Lung (tissue), 16 donors: ENCODE data around the gene VARS2. TPM values are rescaled to one million over a fixed set of nuclear protein-coding genes. Genes with fewer than 3 reads are reported as not detected.
"Not testable (repeated sequence)": the region's sequence is repeated elsewhere in the genome, so short reads cannot be mapped to it uniquely, and the experiment has no call there.

Experiments
- ATAC-seq: fragments of 200-7000 bp; cut with Tn5 transposase; one replicate; pipeline ENCODE4 v1.9.1; 2020; ENCODE audit warnings: moderate number of reproducible peaks; ENCODE audit not compliant: insufficient read depth, low FRiP score
- DNase-seq, 3 donors: peaks; one replicate each; pipeline ENCODE4 v3.0.0-alpha.2; 2013 to 2017
- H3K27ac ChIP-seq, 2 donors: one replicate each; pipeline ENCODE4 v1.5.1; 2013; ENCODE audit warnings: mild to moderate bottlenecking in 2 of 2, moderate library complexity in 2 of 2, control low read depth in 1 of 2, inconsistent platforms in 1 of 2, low read depth in 1 of 2, low read length in 1 of 2
- H3K27me3 ChIP-seq, 3 donors: one replicate each; pipeline ENCODE4 v1.5.1; 2013; ENCODE audit warnings: low read length in 2 of 3; ENCODE audit not compliant: control insufficient read depth in 3 of 3, insufficient read depth in 3 of 3
- H3K36me3 ChIP-seq, 4 donors: one replicate each; pipeline ENCODE4 v1.5.1; 2013; ENCODE audit warnings: low read length in 4 of 4, mild to moderate bottlenecking in 1 of 4, moderate library complexity in 1 of 4; ENCODE audit not compliant: control insufficient read depth in 4 of 4, insufficient read depth in 4 of 4
- H3K4me1 ChIP-seq, 5 donors: one replicate each; pipeline ENCODE4 v1.5.1; 2013; ENCODE audit warnings: low read length in 5 of 5, mild to moderate bottlenecking in 2 of 5, moderate library complexity in 1 of 5; ENCODE audit not compliant: control insufficient read depth in 5 of 5, insufficient read depth in 5 of 5
- H3K4me3 ChIP-seq: one replicate; pipeline ENCODE4 v1.5.1; 2013; ENCODE audit warnings: mild to moderate bottlenecking, control low read depth, moderate library complexity
- H3K9ac ChIP-seq, 2 donors: one replicate each; pipeline ENCODE4 v1.5.1; 2013; ENCODE audit warnings: low read length in 2 of 2, control low read depth in 1 of 2; ENCODE audit not compliant: insufficient read depth in 1 of 2
- H3K9me3 ChIP-seq, 4 donors: one replicate each; pipeline ENCODE4 v1.5.1; 2013; ENCODE audit warnings: low read length in 3 of 4, mild to moderate bottlenecking in 1 of 4, moderate library complexity in 1 of 4; ENCODE audit not compliant: control insufficient read depth in 4 of 4, insufficient read depth in 3 of 4
- WGBS, 2 donors: extraction: QIAGEN DNeasy Blood & Tissue Kit; methylation state at CpG; one replicate each; pipeline ENCODE4 v1.1.7; 2013; 5-methylcytosine and 5-hydroxymethylcytosine counted together
- long read RNA-seq, 5 donors: transcript quantifications; one replicate each; lab custom pipeline, GENCODE V29; 2026
- polyA plus RNA-seq, 2 donors: library from polyadenylated mRNA; stranded (reverse); fragments of 200-250 nt; gene quantifications; one replicate each; pipeline ENCODE4 v1.2.1, GENCODE V29; 2013
- total RNA-seq, 2 donors: library from RNA; depleted of rRNA in 1 of 2; stranded (reverse); fragments of >200 nt in 1 of 2; gene quantifications; one replicate each; pipeline ENCODE4 v1.2.1, GENCODE V29; 2014 to 2021
- TF ChIP-seq, protein P1 (sequence below): IDR thresholded peaks from 2 replicates; pipeline ENCODE4 v1.5.1; 2012; ENCODE audit warnings: mild to moderate bottlenecking; ENCODE audit errors: control extremely low read depth, extremely low read depth
- donor health status: control.
- donor health status: control.
- donor health status: Bipolar disorder and iron deficiency.
- donor health status: healthy.
- donor health status: DM: yes; HTN: yes; CAD: no.

VARS2 gene
- 10 to 100 TPM; 17.4 to 32.2 TPM for total RNA-seq
- polyA plus RNA-seq = 10 to 100 TPM; 18.8 to 38.4 TPM
- long read RNA-seq, donor 1, partial matches to known transcripts = 9 of 9 reads
- long read RNA-seq, donor 1, other reads (novel, unspliced or antisense) = 0 of 9 reads
- long read RNA-seq, donor 2 = 0 reads
- long read RNA-seq, donor 3, full-length matches to known transcripts = 1 of 7 reads
- long read RNA-seq, donor 3, partial matches to known transcripts = 6 of 7 reads
- long read RNA-seq, donor 3, other reads (novel, unspliced or antisense) = 0 of 7 reads
- long read RNA-seq, donor 4, partial matches to known transcripts = 11 of 11 reads
- long read RNA-seq, donor 4, other reads (novel, unspliced or antisense) = 0 of 11 reads
- long read RNA-seq, donor 5, partial matches to known transcripts = 0 of 1 reads
- long read RNA-seq, donor 5, other reads (novel, unspliced or antisense) = 0 of 1 reads

DNA sequence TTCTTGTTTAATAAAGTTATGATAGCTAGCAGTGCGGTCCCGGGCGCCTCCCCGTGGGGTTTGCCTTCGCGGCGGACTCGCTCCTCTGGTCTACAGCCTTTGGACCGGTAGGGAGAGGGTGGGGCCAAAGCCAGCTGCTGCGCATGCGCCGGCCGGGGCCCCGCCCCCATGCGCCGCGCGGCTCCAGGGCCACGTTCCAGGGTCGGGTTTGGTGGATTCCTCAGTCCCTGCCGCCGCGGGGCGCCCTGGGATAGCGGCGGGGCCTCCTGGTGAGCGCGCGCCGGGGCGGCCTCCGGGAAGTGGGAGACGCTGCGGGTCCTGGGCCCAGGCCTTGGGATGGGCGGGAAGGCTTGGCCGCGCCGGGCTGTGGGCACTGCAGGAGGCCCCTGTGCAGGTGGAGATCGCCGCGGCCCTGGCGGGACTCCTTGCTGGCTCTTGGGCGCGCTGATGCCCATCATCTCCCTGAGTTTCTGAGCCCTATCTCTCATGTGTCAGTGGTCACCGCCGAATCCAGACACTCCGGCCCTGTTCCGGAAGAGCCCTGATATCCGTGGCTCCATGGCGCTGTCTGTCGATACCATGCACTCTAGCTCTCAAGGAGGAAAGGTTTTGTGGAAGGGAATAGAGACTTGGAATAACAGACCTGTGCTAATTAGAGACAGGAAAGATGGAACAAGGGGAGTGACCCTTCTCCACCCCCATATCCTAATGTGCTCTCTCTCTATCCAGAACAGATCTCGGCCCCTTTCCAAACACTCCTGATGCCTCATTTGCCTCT lies at the start of gene VARS2:
TSS of gene VARS2 (plus strand) at position 163 of the 778 bp plus-strand sequence. CDS start at position 762, 599 bp downstream.
- peak within 1 kb of the TSS; percentile 57 for H3K4me3 ChIP-seq
- TF ChIP-seq, protein P1, sequence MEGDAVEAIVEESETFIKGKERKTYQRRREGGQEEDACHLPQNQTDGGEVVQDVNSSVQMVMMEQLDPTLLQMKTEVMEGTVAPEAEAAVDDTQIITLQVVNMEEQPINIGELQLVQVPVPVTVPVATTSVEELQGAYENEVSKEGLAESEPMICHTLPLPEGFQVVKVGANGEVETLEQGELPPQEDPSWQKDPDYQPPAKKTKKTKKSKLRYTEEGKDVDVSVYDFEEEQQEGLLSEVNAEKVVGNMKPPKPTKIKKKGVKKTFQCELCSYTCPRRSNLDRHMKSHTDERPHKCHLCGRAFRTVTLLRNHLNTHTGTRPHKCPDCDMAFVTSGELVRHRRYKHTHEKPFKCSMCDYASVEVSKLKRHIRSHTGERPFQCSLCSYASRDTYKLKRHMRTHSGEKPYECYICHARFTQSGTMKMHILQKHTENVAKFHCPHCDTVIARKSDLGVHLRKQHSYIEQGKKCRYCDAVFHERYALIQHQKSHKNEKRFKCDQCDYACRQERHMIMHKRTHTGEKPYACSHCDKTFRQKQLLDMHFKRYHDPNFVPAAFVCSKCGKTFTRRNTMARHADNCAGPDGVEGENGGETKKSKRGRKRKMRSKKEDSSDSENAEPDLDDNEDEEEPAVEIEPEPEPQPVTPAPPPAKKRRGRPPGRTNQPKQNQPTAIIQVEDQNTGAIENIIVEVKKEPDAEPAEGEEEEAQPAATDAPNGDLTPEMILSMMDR = no peak
- H3K27me3 ChIP-seq = no peaks in the 10 kb centered on the region
- peaks cover 0 to 15% (median 14%) of the 10 kb centered on the region in 4 donors for H3K36me3 ChIP-seq
- H3K9me3 ChIP-seq = no peaks in the 10 kb centered on the region
- 1% methylated on average over 41 to 52 of the region's 52 CpGs for WGBS, 2 donors
- DNase-seq (peak; percentile 96 to 97 (median 97)), ATAC-seq (peak; percentile 97)
- peak within 1 kb of the TSS; percentile 86 to 95 for H3K27ac ChIP-seq
- peaks cover 0 to 23% (median 16%) of the 10 kb centered on the region in 5 donors for H3K4me1 ChIP-seq
- peak within 1 kb of the TSS; percentile 65 to 69 for H3K9ac ChIP-seq

DNA sequence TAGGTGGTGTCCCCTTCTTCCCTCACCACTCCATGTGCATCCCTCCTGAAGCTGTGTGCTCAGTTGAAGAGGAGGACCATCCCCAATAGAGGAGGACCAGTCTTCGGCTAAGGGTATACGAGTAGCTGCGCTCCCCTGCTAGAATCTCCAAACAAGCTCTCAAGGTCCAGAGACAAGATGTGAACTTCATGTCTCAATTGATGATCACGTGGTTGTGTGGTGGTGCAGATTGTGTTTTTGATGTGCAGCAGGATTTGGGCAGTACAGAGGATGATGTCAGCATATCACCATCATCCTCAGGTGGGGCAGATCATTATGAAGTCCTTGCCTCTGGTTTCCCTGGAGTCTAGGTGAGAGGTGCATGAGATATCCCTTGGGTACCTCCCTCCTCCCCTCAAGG lies 49.7 kb upstream of the VARS2 start:
- Histone ChIP-seq H3K4me1 (peaks cover 0 to 6% (median 0%) of the 10 kb centered on the region in 5 donors), H3K9me3 (peaks cover 0 to 3% (median 2%) of the 10 kb centered on the region in 4 donors), H3K27me3 (no peaks in the 10 kb centered on the region), H3K4me3 (no peak overlapping the region), H3K27ac (no peak overlapping the region), H3K9ac (no peak overlapping the region), H3K36me3 (no peaks in the 10 kb centered on the region)
- WGBS, 2 donors = 82 to 96% methylated on average over 4 of the region's 4 CpGs
- DNase-seq (no peak), ATAC-seq (no peak)
- TF ChIP-seq, protein P1 = no peak

DNA sequence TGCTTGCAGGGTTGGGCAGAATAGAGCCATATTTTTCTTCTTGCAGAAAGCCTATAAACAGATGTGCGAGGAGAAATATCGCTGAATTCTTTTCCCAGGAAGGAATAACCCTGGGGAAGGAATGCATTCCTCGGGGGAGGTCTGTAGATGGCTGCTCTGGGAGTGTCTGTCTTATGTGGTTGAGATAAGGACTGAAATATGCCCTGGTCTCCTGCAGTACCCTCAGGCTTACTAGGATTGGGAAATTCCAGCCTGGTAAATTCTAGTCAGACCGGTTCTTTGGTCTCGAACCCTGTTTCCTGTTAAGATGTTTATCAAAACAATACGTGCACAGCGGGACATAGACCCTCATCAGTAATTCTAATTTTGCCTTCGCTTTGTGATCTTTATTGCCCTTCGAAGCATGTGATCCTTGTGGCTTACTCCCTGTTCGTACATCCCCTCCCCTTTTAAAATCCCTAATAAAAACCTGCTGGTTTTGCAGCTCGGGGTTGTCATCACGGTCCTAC lies 44.7 kb upstream of the VARS2 start:
- H3K4me3 ChIP-seq, ATAC-seq, H3K36me3 ChIP-seq, H3K4me1 ChIP-seq, H3K27ac ChIP-seq, H3K9ac ChIP-seq, H3K27me3 ChIP-seq, H3K9me3 ChIP-seq, DNase-seq: not testable (repeated sequence)
- 89 to 94% methylated on average over 12 of the region's 12 CpGs for WGBS, 2 donors

DNA sequence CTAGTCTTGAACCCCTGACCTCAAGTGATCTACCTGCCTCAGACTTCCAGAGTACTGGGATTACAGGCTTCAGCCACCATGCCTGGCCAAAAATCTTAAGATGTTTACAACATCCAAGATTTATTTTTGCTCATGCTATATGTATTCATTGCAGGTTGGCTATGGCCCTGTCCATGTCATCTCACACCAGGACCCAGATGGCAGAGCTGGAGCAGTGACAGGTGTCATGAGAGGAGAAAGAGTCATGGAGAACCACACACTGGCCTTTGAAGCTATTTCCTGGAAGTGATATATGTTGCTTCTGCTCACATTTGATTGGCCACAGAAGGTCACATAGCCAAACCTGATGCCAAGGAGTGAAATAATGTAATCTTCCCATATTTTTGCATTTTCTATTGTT lies 43.5 kb upstream of the VARS2 start:
- H3K27ac ChIP-seq = no peak overlapping the region
- no peak overlapping the region for H3K9ac ChIP-seq
- no peaks in the 10 kb centered on the region for H3K4me1 ChIP-seq
- no peak overlapping the region for H3K4me3 ChIP-seq
- no peaks in the 10 kb centered on the region for H3K9me3 ChIP-seq
- no peak for DNase-seq
- no peaks in the 10 kb centered on the region for H3K27me3 ChIP-seq
- no peak for ATAC-seq
- TF ChIP-seq, protein P1 = no peak
- no peaks in the 10 kb centered on the region for H3K36me3 ChIP-seq
